Osteocyte (in vitro differentiated cells): ENCODE measurements around the gene PARD3B. TPM values are rescaled to one million over a fixed set of nuclear protein-coding genes. Genes with fewer than 3 reads are reported as not detected.

ENCODE experiments used
- DNase-seq: peaks from one replicate; pipeline ENCODE4 v3.0.0; 2021; ENCODE audit warnings: mixed read lengths; ENCODE audit not compliant: unreplicated experiment; ENCODE audit errors: extremely low spot score
- H3K27ac Mint-ChIP-seq: one replicate; pipeline ENCODE4 v1.8.0; 2021; ENCODE audit warnings: mild to moderate bottlenecking, mixed read lengths; ENCODE audit not compliant: unreplicated experiment
- H3K27me3 Mint-ChIP-seq: one replicate; pipeline ENCODE4 v1.8.0; 2021; ENCODE audit warnings: mixed read lengths; ENCODE audit not compliant: unreplicated experiment
- H3K36me3 Mint-ChIP-seq: one replicate; pipeline ENCODE4 v1.8.0; 2021; ENCODE audit warnings: mixed read lengths; ENCODE audit not compliant: unreplicated experiment
- H3K4me1 Mint-ChIP-seq: one replicate; pipeline ENCODE4 v1.8.0; 2021; ENCODE audit warnings: mixed read lengths; ENCODE audit not compliant: unreplicated experiment
- H3K4me3 Mint-ChIP-seq: one replicate; pipeline ENCODE4 v1.8.0; 2021; ENCODE audit warnings: mild to moderate bottlenecking, moderate library complexity, mixed read lengths; ENCODE audit not compliant: unreplicated experiment
- H3K9me3 Mint-ChIP-seq: one replicate; pipeline ENCODE4 v1.8.0; 2021; ENCODE audit warnings: mixed read lengths; ENCODE audit not compliant: unreplicated experiment
- CTCF ChIP-seq: fragments of 200-600 bp; sonication (generic); IDR thresholded peaks from 2 replicates; pipeline ENCODE4 v1.5.0; 2021; ENCODE audit warnings: antibody characterized with exemption, mild to moderate bottlenecking, moderate library complexity
- total RNA-seq: library from RNA; stranded (reverse); gene quantifications from 2 replicates; pipeline ENCODE4 v1.2.1, GENCODE V29; 2021

PARD3B gene
- total RNA-seq, 1 donor from 2014 or later = 26.7 TPM

- Mint-ChIP-seq H3K4me1 (peaks cover 16% of the 10 kb centered on the region), H3K9me3 (no peaks in the 10 kb centered on the region), H3K4me3 (no peak overlapping the region), H3K36me3 (no peaks in the 10 kb centered on the region), H3K27me3 (no peaks in the 10 kb centered on the region), H3K27ac (no peak overlapping the region)
- DNase-seq = no peak
- TF ChIP-seq CTCF = no peak
Observed at GRCh38 chr2:205078762-205079161, 533.5 kb downstream of the PARD3B start.

GRCh38 chr2:205079173-205079572, 533.9 kb downstream of the PARD3B start:
- H3K27ac Mint-ChIP-seq = no peak overlapping the region
- no peaks in the 10 kb centered on the region for H3K27me3 Mint-ChIP-seq
- no peaks in the 10 kb centered on the region for H3K36me3 Mint-ChIP-seq
- H3K4me3 Mint-ChIP-seq = no peak overlapping the region
- TF ChIP-seq CTCF = no peak
- H3K9me3 Mint-ChIP-seq = no peaks in the 10 kb centered on the region
- DNase-seq = no peak
- H3K4me1 Mint-ChIP-seq = peaks cover 16% of the 10 kb centered on the region

DNA sequence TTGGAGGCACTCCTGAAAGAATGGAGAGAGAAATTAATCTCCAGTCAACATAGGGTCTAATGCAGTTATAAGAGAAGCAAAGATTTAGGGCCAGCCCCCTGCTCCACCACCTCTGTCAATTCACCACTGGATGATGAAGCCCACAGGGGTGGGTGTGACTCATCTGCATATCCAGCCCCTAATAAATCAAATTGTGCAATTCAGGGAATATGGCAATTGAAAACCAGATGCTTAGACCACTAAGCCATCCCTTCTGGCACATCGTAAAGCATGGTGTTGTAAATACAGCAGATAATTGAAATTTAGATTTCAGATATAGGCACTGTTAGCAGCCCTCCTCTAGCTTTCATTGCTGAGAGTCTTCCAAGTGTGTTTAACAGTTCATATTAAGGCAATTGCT, 541.4 kb downstream of the PARD3B start:
- H3K4me1 Mint-ChIP-seq = no peaks in the 10 kb centered on the region
- H3K36me3 Mint-ChIP-seq = no peaks in the 10 kb centered on the region
- no peaks in the 10 kb centered on the region for H3K9me3 Mint-ChIP-seq
- H3K27me3 Mint-ChIP-seq = no peaks in the 10 kb centered on the region
- H3K4me3 Mint-ChIP-seq = no peak overlapping the region
- no peak overlapping the region for H3K27ac Mint-ChIP-seq
- TF ChIP-seq CTCF = no peak
- DNase-seq = no peak

GRCh38 chr2:205087862-205088261, 542.6 kb downstream of the PARD3B start:
- no peaks in the 10 kb centered on the region for H3K36me3 Mint-ChIP-seq

GRCh38 chr2:205089958-205090357, 544.7 kb downstream of the PARD3B start:
- no peaks in the 10 kb centered on the region for H3K4me1 Mint-ChIP-seq
- no peak overlapping the region for H3K27ac Mint-ChIP-seq
- no peaks in the 10 kb centered on the region for H3K36me3 Mint-ChIP-seq
- H3K4me3 Mint-ChIP-seq = no peak overlapping the region
- no peaks in the 10 kb centered on the region for H3K27me3 Mint-ChIP-seq
- DNase-seq = no peak
- no peak for TF ChIP-seq CTCF
- no peaks in the 10 kb centered on the region for H3K9me3 Mint-ChIP-seq

More at GRCh38 chr2:205087862-205088261, 542.6 kb downstream of the PARD3B start:
- Mint-ChIP-seq H3K4me1 (no peaks in the 10 kb centered on the region), H3K27ac (no peak overlapping the region), H3K27me3 (no peaks in the 10 kb centered on the region), H3K9me3 (no peaks in the 10 kb centered on the region), H3K4me3 (no peak overlapping the region)
- TF ChIP-seq CTCF = no peak
- DNase-seq = no peak
